ENCODE data around the gene AKAIN1.

Gene AKAIN1

GRCh38 chr18:5162111-5162510 is 34.9 kb downstream of the AKAIN1 start:
- H3K4me3 ChIP-seq (ENCODE audit: low read depth, low read length) = no peak overlapping the region

- H3K4me3 ChIP-seq (ENCODE audit: low read depth, low read length) = no peak overlapping the region
These were observed 38.0 kb downstream of the AKAIN1 start for GRCh38 chr18:5159080-5159479.

- no peak overlapping the region for H3K4me3 ChIP-seq (ENCODE audit: low read depth, low read length)
These were observed 38.5 kb downstream of the AKAIN1 start for GRCh38 chr18:5158587-5158986.

GRCh38 chr18:5158172-5158571 is 38.9 kb downstream of the AKAIN1 start:
- H3K4me3 ChIP-seq (ENCODE audit: low read depth, low read length) = no peak overlapping the region

- no peak overlapping the region for H3K4me3 ChIP-seq (ENCODE audit: low read depth, low read length)
These were observed 41.2 kb downstream of the AKAIN1 start for GRCh38 chr18:5155907-5156287.

- H3K4me3 ChIP-seq (ENCODE audit: low read depth, low read length) = no peak overlapping the region
These were observed 41.7 kb downstream of the AKAIN1 start for GRCh38 chr18:5155218-5155906.

DNA sequence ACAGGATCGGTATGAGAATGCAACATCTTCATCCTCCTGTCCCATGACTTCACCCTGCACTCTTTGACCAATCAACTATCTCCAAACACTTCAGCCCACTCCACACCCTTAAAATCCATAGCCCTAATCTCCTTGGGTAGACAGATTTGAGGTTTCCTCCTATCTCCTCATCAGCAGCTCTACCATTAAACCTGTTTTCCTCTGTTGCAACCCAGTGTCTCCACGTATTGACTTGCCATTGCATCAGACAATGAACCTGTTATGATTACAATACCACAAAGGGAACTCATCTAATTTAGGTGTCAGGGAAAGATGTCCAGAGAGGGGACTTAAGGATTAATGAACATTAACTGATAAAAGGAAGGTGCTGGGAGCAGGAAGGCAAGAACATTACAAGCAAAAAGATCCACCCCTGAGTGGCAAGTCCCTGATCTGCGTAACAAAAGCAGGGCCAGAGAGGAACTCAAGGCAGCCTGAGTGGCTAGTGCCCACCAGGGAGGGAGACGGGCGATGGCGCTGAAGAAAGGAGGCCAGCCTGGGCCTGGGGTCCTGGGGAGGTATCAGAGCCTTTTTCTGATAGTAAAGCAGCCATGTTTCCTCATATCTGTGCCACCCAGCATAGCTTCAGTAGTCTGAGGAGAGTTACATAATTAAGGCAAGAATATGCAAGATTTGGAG is 44.6 kb downstream of the AKAIN1 start:
- no peak overlapping the region for H3K4me3 ChIP-seq (ENCODE audit: low read depth, low read length)

DNA sequence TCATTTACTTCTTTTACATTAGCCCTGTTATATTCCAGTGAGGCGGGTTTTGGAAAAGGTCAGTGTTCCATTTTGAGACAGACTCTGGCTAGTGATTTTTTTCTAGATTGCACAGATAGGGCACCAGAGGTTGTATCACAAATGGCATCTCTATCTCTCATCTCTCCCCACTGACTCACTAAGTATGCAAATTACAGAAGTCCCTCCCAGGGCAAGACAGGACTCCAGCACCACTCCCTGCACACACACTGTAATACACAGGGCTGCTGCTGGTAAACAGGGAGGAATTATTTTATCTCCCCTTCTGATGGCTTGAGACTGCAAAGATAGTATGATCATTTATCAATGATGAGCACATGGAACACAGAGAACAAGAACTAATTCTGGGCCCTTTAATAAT is 46.2 kb downstream of the AKAIN1 start:
- no peak overlapping the region for H3K4me3 ChIP-seq (ENCODE audit: low read depth, low read length)

DNA sequence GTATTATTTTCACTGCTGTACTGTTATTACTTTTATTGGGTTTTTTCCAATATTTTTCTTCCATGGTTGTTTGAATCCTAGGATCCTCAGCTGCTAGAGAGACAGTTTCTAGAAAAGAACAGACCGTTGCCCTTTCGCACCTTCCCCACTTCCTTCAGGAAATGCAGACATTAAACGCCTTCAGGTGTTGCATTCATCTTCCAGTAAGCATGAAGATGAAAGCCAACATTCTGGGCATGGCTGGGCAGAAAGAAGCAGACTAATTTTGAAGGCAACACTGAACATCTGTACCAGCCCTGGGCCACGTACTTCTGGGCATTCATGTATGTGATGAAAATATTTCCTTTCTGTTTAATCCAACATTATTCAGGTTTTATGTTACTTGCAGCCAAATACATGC is 51.0 kb downstream of the AKAIN1 start:
- no peak overlapping the region for H3K4me3 ChIP-seq (ENCODE audit: low read depth, low read length)

GRCh38 chr18:5145168-5145825 is 51.8 kb downstream of the AKAIN1 start:
- no peak overlapping the region for H3K4me3 ChIP-seq (ENCODE audit: low read depth, low read length)

DNA sequence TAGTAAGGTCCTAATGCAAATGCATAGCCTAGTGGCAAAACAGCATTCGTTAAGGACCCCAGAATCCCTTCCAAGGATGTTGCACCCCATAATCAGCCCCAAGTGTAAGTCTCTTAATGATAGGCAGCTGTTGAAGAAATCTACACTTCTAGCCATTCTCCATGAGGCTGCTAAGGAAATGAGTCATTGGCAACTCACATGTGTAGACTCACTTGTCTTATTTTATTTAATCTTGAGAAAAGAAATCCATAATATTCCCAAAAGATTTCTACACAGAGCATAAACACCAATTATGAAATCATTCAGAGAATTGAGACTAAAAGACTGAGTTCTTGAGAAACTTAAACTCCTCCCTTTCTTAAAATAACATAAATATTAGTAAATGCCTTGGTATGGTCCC is 52.4 kb downstream of the AKAIN1 start:
- no peak overlapping the region for H3K4me3 ChIP-seq (ENCODE audit: low read depth, low read length)

DNA sequence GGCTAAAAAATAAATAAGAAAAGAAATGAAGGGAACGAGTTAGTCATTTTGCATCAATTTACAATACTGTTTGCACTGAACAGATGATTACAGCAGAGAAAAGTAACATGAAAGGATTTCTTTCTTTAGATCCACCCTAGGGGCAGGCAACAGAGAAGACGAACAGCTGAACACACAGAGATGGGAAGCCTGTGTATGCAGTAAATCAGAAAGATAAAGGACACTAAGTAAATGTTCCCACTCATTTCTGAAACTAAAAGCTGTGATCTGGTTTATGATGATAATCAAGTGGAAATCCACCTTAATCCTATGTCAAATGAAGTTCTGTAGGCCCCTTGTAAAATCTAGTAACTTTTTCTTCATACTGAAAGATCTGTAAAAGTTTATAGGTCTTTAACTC is 54.2 kb downstream of the AKAIN1 start:
- H3K4me3 ChIP-seq (ENCODE audit: low read depth, low read length) = no peak overlapping the region

GRCh38 chr18:5142131-5142530 is 54.9 kb downstream of the AKAIN1 start:
- H3K4me3 ChIP-seq (ENCODE audit: low read depth, low read length) = no peak overlapping the region

DNA sequence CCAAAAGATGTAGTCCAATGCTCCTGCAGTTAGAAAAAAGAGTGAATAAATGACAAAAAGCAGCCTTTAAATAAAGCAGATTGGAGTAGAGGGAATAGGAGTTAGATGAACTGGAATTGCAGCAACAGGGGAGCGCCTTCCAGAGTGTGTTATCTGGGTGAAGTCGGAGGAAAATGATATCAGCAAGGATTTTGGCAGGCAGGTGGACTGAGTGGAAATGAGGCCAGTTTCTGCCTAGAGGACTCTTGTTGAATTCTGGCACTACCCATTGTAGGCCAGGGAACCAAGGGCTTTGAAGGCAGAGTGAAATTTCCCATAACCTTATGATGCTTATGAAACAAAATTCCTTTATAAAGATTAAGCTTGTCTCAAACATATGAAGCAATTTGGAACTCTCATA is 59.8 kb downstream of the AKAIN1 start:
- H3K4me3 ChIP-seq (ENCODE audit: low read depth, low read length) = no peak overlapping the region

DNA sequence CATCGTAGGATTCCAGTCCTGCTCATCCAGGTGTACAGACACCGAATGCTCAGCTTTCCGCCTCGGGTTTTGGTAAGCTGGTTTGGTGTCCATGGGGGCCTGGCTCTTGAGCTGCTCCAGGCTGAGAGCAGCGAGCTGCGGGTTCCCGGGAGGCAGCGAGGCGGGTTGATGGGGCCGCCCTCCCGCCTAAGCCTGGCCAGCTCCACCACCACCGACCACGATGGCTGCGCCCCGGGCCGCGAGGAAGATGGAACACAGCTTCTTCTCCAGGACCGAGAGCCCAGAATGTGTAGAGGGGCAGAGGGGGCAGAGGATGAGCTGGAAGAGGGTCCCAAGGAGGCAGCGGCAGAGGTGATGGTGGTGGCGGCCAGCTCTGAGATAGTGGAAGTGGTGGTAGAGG is 64.1 kb downstream of the AKAIN1 start:
- no peak overlapping the region for H3K4me3 ChIP-seq (ENCODE audit: low read depth, low read length)

DNA sequence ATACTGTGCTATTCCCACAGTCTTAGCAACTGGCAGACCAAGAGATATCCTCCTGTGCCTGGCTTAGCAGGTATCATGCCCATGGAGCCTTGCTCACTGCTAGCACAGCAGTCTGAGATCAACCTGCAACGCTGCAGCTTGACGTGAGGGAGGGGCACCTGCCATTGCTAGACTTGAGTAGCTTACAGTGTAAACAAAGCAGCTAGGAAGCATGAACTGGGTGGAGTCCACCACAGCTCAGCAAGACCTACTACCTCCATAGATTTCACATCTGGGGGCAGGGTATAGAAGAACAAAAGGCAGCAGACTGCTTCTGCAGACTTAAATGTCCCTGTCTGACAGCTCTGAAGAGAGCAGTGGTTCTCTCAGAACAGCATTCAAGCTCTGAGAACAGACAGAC is 74.8 kb downstream of the AKAIN1 start:
- no peak overlapping the region for H3K4me3 ChIP-seq (ENCODE audit: low read depth, low read length)

- no peak overlapping the region for H3K4me3 ChIP-seq (ENCODE audit: low read depth, low read length)
These were observed 86.8 kb downstream of the AKAIN1 start for GRCh38 chr18:5110266-5110665.

GRCh38 chr18:5107988-5108387 is 89.1 kb downstream of the AKAIN1 start:
- no peak overlapping the region for H3K4me3 ChIP-seq (ENCODE audit: low read depth, low read length)

GRCh38 chr18:5106730-5107129 is 90.3 kb downstream of the AKAIN1 start:
- no peak overlapping the region for H3K4me3 ChIP-seq (ENCODE audit: low read depth, low read length)

DNA sequence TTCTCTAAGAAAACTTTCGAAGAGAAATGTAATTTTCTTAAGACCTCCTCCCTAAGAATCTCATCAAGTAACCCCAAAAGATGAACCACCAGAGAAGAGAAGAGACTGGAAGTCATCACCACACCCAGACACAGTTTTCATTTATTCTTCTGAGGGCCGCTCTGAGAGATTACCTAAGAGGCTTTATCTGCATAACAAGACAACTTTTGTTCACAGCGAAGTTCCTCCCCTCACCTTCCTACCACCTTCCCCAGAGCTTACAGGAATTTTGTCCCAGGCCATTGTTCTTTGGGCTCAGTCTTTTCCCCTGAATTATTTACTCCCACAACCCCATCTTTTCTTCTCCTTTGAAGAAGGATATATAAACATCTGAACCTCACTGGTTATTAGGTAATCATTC is 92.8 kb downstream of the AKAIN1 start:
- no peak overlapping the region for H3K4me3 ChIP-seq (ENCODE audit: low read depth, low read length)

- no peak overlapping the region for H3K4me3 ChIP-seq (ENCODE audit: low read depth, low read length)
These were observed 93.4 kb downstream of the AKAIN1 start for GRCh38 chr18:5103693-5104092.

DNA sequence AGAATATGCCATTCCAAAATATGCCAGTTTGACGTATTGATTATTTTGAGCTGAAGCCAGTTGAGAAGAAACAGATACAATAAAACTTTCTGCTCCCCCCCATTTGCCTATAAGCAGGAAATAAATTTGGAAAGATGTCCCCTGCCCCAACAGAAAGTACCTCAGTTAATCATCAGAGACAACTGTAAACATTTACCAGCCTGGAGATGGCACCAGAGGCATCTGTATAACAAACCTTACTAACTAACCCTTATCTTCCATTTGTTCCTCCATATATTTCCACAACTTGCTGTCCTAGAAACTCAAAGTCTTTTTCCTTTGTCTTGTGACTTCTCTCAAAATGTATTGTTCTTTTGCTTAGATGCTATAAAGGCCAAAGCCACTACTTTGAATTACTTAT is 93.8 kb downstream of the AKAIN1 start:
- no peak overlapping the region for H3K4me3 ChIP-seq (ENCODE audit: low read depth, low read length)

Measured in iPS-11a (cell line).